ENCODE results near the gene FAM174B.

GRCh38 chr15:92611150-92611549 is 44.4 kb downstream of the FAM174B start:
- TF ChIP-seq CTCF (IDR thresholded peaks at IDR 0.05): no peak
- TF ChIP-seq EP300 (IDR thresholded peaks at IDR 0.05): no peak

Data from stomach (tissue), 4 donors.